HG03469 (cell line): ENCODE data around the gene STAC.

Experiments used
- ATAC-seq: cut with Tn5 transposase; IDR thresholded peaks from one replicate; pipeline ENCODE4 v1.9.1; 2021; ENCODE audit warnings: mild to moderate bottlenecking, moderate library complexity, moderate number of reproducible peaks; ENCODE audit not compliant: unreplicated experiment

The STAC gene

DNA sequence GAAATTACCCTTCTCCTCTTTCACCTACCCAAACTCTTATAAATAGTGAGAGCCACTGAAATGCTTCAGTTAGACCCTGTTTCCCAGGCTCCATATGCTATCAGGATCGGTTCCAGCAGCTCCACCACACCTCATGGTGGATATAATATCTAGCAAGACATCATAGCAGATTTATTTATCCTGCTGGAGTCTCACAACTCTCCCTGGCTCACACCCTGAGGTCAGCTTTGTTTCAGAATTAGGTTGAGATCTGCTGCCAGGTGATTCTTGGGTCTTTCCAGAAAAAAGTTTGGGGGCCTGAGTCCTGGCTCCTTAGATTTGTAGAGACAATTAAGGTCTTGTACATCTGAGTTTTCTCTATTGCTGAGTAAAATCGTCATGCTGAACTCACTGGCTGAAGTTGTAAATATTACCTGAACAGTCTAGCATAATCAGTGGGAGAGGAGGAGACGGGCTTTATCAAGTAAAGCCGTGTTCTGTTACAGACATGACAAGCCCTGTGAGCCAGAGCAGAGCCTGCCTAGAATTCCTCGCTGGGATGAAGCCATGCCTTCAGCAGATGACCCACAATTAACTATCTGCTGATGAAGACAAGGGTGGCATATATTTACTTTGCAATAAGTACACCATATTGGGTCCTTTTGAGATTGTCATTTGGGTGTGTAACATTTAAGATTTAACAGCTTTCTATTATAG is 131.6 kb downstream of the STAC start:
- no peak for ATAC-seq

DNA sequence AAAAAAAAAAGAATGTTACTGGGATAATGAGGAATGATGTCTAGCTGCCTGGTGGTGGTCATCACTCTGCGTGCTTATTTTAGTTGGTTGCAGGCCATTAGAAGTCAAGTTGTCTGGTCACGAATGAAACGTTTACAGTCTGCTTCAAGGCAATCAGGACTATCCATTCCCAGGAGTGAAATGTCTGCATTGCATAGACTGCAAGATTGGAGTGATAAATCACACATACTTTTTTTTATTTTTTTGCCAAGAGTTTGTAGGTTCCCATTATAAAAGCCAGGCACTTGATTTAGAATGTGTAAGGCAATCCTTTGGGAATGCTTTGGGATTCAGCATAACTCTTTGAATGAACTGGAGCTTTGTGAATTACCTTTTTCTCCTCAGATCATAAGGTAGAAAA is 132.3 kb downstream of the STAC start:
- no peak for ATAC-seq

DNA sequence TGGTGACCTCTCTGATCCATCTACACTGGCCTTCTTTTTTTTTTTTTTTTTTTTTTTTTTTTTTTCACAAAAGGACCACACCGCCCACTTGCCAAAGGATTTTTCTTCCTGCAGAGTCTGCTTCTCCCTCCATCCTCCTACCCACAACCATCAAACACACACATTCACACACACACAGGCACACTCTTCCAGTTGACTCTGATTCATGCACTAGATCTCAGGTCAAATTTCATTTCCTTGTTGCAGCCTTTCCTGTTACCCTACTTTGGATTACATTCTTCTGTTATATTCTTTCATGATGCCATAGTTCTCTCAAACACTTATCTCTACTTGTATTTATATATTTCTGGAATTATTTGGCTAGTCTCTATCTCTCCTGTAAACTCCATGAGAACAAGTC is 133.9 kb downstream of the STAC start:
- ATAC-seq: no peak

- ATAC-seq: no peak
Observed at GRCh38 chr3:36519682-36520081, 139.4 kb downstream of the STAC start.

GRCh38 chr3:36520241-36521006 is 140.1 kb downstream of the STAC start:
- ATAC-seq: no peak

GRCh38 chr3:36521007-36521379 is 140.7 kb downstream of the STAC start:
- ATAC-seq: no peak

GRCh38 chr3:36524560-36524959 is 144.3 kb downstream of the STAC start:
- no peak for ATAC-seq

GRCh38 chr3:36525115-36525801 is 145.0 kb downstream of the STAC start:
- ATAC-seq: no peak

DNA sequence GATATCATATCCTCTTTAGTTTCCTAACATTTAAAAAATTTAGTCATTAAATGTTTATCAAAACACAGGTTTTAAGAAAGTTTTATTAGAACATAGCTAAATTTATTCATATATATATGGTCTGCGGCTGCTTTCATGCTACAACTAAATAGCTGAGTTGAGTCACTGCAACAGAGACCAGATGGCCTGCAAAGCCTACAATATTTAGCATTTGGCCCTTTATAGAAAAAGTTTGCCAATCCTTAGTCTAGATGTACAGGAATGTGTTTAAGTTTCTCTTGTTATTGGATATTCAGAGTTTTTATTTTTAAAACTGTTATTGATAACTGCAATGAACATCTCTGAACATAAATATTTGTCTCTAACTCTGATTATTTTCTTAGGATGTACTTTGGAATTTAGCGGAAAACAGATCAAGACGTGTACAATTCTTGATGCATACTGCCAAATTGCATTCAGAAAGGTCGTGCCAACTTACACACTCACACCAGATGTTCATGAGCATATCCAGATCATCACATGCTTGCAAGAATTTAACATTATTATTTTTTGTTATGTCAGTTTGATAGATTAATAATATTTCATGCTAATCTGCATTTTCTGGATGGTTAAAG is 157.9 kb downstream of the STAC start:
- ATAC-seq: no peak

GRCh38 chr3:36540888-36541518 is 160.7 kb downstream of the STAC start:
- no peak for ATAC-seq

DNA sequence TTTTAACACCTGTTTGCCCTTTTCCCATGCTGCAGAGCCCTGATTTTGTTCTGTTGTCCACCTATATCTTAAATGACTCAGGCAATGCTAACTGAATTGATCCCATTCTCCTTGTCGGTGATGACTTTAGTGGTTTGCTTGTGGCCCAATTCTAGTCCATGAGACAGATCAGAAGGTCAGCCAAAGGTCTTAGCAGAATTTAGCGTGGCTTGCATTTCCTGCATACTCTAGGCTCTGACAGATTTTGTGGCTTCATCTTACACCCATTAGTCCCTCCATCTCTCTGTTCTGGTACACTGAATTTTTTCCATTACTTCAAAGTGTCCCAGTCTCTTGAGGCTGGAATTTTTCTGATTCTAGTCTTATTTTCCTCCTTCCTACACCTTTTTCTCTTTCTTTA is 161.9 kb downstream of the STAC start:
- ATAC-seq: no peak

DNA sequence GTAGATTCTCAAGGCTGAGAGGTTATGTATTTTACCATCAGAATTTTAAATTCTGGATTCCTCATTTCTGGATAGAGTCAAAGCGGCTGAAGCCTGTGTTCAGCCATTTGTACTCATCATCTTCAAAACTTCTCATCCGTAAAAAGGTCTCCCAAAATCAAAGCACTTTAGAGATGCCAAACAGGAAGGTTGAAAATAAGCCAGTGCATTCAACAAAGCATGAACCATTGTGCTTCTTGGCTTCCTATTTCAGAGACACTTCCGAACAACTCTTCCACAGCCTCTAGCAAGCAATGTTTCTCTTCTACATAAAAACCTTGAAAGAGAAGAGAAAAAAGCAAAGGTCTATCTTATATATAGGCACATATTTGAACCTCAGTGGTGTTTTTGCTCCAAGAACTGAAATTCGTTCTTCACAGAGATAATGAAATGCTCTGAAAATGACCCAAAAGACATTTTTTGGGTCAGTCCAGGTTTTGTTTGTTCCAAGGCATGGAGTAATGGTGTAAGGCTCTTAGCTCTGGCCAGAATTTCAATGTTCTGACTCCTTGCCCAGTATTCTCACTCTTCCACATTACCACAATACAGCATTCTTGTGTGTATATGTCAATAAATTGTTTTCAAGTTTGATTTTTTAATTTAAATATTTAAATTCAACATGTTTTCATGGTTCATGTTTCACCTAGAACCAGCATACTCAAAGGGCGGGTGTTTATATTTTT is 163.1 kb downstream of the STAC start:
- ATAC-seq: no peak

GRCh38 chr3:36546226-36546625 is 165.9 kb downstream of the STAC start:
- ATAC-seq: no peak

DNA sequence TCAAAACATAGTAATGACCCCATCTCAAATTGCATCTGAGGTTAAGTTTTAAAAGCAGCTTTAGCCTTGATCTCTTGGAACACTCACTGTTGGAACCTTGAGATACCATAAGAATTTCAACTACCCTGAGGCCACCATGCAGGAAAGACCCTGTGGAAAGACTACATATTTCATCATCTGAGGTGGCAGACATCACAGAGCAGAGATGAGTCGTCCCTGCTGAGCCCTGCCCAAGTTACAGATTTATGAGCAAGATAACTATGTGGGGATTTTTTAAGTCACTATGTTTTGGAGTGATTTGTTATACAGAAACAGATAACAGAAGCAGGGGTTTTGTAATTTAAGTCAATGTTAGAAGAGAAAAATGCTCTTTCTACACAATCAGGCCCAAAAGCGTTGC is 168.4 kb downstream of the STAC start:
- ATAC-seq: no peak

DNA sequence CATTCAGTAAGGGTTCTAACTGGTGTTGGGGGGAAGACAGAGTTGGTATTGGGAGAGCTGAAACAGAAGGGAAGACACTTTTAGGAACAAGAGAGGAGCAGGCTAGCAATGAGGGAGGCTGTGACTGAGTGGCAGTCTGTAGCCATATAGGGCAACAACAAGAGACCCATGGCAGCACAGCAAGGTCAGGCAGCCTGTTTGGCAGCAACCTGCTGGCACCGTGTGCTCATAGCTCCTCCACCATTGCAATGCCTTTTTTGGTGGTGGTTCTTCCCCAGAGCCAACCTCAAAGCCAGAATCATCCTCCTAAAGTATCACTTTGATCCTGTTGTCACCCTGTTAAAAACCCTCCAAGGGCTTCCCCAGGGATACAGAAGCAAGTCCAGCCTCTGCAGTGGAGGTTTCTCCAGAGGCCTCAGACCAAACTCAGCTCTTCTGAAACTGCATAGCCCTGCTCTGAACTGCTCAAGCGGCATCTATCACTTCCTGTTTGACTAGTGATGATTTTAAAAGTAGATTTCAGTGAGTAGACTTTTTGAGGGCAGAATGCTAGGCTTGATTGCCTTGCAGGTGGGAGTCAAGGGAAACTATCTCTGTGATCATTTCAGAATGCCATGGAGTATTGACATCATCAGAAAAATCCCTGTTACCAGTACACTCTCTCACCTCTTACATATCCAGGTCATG is 176.9 kb downstream of the STAC start:
- peak; percentile 86 for ATAC-seq

GRCh38 chr3:36557708-36558421 is 177.6 kb downstream of the STAC start:
- ATAC-seq: no peak

GRCh38 chr3:36558961-36559360 is 178.7 kb downstream of the STAC start:
- ATAC-seq: no peak

DNA sequence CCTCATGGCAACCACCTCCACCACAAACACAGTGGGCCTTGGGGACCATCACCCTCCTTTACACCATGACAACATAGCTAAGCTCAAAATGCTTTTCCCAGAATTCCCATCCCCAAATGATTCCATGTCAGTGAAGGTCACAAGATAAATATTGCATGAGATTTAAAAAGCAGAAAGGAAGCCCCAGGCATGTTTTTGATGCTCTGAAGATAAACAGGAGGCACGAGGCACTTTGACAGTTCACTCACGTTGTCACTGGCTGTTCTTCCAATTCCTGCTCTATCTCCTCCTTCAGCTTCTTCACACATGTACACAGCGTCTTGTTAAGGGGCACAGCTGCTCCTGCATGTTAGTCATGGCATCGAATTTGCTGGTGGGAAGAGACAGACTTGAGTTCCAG is 180.4 kb downstream of the STAC start:
- ATAC-seq: no peak

- ATAC-seq: no peak
Observed at GRCh38 chr3:36561601-36562000, 181.3 kb downstream of the STAC start.
